Cardiac muscle cell (in vitro differentiated cells and primary cell): ENCODE data around the gene KDM5A. TPM values are rescaled to one million over a fixed set of nuclear protein-coding genes. Genes with fewer than 3 reads are reported as not detected.

Source experiments
- DNase-seq, 2 donors: peaks; one replicate each; pipeline versions ENCODE4 v3.0.0 to v3.0.0-alpha.2; 2010 to 2017; ENCODE audit warnings: low read depth in 1 of 2, low spot score in 1 of 2
- H3K27ac ChIP-seq: fragments of 200-600 bp; sonication (generic); 2 replicates; pipeline ENCODE4 v1.5.1; 2016
- H3K27me3 ChIP-seq: fragments of 200-600 bp; sonication (generic); 2 replicates; pipeline ENCODE4 v1.6.0; 2016; ENCODE audit warnings: control low read depth
- H3K36me3 ChIP-seq: fragments of 200-600 bp; sonication (generic); 2 replicates; pipeline ENCODE4 v1.5.1; 2016; ENCODE audit warnings: control low read depth
- H3K4me1 ChIP-seq: fragments of 200-600 bp; sonication (generic); 2 replicates; pipeline ENCODE4 v1.8.1; 2017; ENCODE audit warnings: low read depth, mild to moderate bottlenecking, mixed run types
- H3K4me3 ChIP-seq: fragments of 200-600 bp; sonication (generic); 2 replicates; pipeline ENCODE4 v1.5.1; 2016; ENCODE audit warnings: mild to moderate bottlenecking
- H3K9me3 ChIP-seq: fragments of 200-600 bp; sonication (generic); 2 replicates; pipeline ENCODE4 v1.5.1; 2017; ENCODE audit warnings: low read depth, mild to moderate bottlenecking, control low read depth
- CTCF ChIP-seq: IDR thresholded peaks from 2 replicates; pipeline ENCODE4 v1.5.1; 2012; ENCODE audit warnings: low read depth, mild to moderate bottlenecking, low read length
- polyA plus RNA-seq: library from polyadenylated mRNA; unstranded; fragments of >200 nt; fragmentation: Nextera tagmentation; extraction: Ambion mirVana; gene quantifications from 2 replicates; pipeline ENCODE4 v1.2.1, GENCODE V29; 2016
- total RNA-seq: library from RNA; depleted of rRNA; stranded (reverse); fragments of >200 nt; gene quantifications from 2 replicates; pipeline ENCODE4 v1.2.3, GENCODE V29; 2016

KDM5A gene
- total and polyA plus RNA-seq, 2 experiments from 2014 or later: 36.3 to 41.1 TPM

DNA sequence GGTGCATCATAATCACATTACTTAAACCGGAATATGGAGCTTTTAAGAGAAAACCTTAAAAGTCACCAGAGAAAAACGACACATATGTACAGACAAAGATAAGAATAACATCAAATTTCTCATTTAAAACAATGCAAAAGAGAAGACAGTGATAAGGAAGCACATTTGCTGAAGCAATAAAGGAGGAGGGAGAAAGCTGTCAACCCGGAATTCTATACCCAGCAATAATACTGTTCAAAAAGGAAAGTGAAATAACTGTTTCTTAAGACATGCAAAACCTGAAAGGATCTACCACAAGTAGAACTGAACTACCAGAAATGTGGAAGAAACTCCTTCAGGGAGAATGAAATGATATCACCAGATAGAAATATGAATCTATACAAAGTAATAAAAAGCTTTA is 141.8 kb downstream of the KDM5A start:
- no peak overlapping the region for H3K4me3 ChIP-seq
- DNase-seq: no peak
- TF ChIP-seq CTCF: no peak

GRCh38 chr12:243381-243780 is 145.7 kb downstream of the KDM5A start:
- no peaks in the 10 kb centered on the region for H3K27me3 ChIP-seq
- no peaks in the 10 kb centered on the region for H3K4me1 ChIP-seq
- no peaks in the 10 kb centered on the region for H3K36me3 ChIP-seq
- no peak for TF ChIP-seq CTCF
- no peak for DNase-seq
- H3K27ac ChIP-seq: no peak overlapping the region
- no peak overlapping the region for H3K4me3 ChIP-seq
- no peaks in the 10 kb centered on the region for H3K9me3 ChIP-seq

More for the DNA sequence above, 141.8 kb downstream of the KDM5A start:
- no peaks in the 10 kb centered on the region for H3K4me1 ChIP-seq
- H3K36me3 ChIP-seq: no peaks in the 10 kb centered on the region
- H3K27me3 ChIP-seq: no peaks in the 10 kb centered on the region
- H3K9me3 ChIP-seq: no peaks in the 10 kb centered on the region
- no peak overlapping the region for H3K27ac ChIP-seq

- no peak for TF ChIP-seq CTCF
- Histone ChIP-seq H3K27ac (no peak overlapping the region), H3K9me3 (no peaks in the 10 kb centered on the region), H3K36me3 (no peaks in the 10 kb centered on the region), H3K4me1 (no peaks in the 10 kb centered on the region), H3K27me3 (no peaks in the 10 kb centered on the region), H3K4me3 (no peak overlapping the region)
- no peak for DNase-seq
Observed at GRCh38 chr12:242496-242895, 146.6 kb downstream of the KDM5A start.

DNA sequence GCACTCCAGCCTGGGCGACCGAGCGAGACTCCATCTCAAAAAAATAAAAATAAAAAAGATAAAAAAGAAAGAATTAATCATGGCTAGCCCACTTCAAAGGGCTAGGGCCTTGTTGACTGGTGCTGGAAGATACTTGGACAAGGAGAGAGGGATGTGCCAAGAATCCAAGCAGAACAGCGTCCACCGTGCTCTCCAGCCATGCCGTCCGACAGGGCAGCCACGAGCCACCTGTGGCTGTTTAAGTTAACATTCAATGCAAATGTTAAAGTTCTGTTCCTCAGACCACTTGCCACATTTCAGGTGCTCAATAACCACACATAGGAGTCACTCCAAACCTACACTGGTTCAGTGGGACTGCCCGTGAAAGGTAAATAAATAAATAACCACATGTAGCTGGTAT is 147.9 kb downstream of the KDM5A start:
- Histone ChIP-seq H3K36me3 (no peaks in the 10 kb centered on the region), H3K27ac (no peak overlapping the region), H3K4me1 (no peaks in the 10 kb centered on the region), H3K9me3 (no peaks in the 10 kb centered on the region), H3K4me3 (no peak overlapping the region), H3K27me3 (no peaks in the 10 kb centered on the region)
- no peak for TF ChIP-seq CTCF
- no peak for DNase-seq

DNA sequence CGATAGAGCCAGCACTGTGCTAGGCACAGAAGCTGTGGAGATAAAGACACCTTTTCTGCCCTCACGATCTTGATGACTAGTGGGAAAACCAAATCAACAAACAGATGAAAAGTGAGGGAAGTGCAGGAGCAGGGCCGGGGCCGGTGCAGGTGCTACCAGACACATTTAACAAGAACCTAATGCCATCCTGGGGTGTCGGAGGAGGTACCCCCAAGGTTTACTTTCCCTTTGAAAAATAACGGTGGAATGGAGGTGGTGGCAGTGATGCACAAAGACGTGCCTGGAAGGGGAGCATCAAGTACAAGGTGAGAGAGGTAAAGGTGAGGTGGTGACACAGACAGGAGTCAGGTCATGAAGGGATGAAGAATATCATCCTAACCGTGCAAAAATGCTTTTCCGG is 148.6 kb downstream of the KDM5A start:
- no peaks in the 10 kb centered on the region for H3K27me3 ChIP-seq
- no peak for TF ChIP-seq CTCF
- H3K27ac ChIP-seq: no peak overlapping the region
- no peaks in the 10 kb centered on the region for H3K4me1 ChIP-seq
- no peak overlapping the region for H3K4me3 ChIP-seq
- no peaks in the 10 kb centered on the region for H3K36me3 ChIP-seq
- no peaks in the 10 kb centered on the region for H3K9me3 ChIP-seq
- no peak for DNase-seq
